Neural progenitor cell (in vitro differentiated cells): ENCODE results near the gene NHEJ1.

Experiments
- EZH2phosphoT487 ChIP-seq: fragments of 200-600 bp; sonication (generic); IDR thresholded peaks from 2 replicates; pipeline ENCODE4 v1.6.1; 2017; ENCODE audit warnings: antibody characterized with exemption
- TF ChIP-seq, protein P1 (sequence below): fragments of 200-600 bp; sonication (generic); IDR thresholded peaks from 2 replicates; pipeline ENCODE4 v1.5.1; 2017; ENCODE audit warnings: antibody characterized with exemption, mild to moderate bottlenecking

DNA sequence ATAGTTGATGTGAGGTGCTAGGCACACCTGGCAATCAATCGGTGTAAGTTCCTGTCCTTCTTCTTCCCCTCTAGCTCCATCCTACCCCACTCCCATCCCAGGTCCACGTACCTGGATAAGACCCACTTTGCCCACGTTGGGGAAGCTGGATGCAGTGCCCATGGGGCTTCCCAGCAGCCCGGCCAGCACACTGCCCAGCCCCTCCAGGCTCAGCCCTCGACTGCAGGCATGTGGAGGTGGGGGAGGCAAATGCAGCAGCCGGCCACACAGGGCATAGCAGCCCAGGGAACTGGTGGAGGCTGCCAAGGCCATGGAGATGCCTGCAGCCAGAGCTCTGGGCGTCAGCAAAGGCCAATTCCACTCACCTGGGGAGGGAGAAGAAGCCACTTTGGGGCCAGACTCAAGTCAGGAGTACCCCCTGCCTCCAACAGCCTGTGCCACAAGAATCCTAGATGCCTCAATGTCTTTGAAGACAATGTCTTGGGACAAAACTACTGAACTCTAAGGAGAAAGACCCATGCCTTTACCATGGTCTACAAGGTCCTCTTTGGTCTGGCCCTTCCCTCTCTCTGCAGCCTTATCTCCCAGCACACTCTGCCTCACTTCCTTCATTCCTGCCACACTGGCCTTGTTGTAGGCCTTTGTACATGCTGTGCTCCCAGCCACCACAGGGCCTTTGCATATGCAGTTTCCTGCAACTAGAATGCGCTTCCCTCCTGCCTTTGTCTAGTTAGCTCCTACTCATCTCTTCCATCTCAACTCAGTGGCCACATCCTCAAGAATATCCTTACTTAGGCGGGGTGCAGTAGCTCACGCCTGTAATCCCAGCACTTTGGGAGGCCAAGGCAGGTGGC lies 4.7 kb upstream of the NHEJ1 start:
- TF ChIP-seq, protein P1, sequence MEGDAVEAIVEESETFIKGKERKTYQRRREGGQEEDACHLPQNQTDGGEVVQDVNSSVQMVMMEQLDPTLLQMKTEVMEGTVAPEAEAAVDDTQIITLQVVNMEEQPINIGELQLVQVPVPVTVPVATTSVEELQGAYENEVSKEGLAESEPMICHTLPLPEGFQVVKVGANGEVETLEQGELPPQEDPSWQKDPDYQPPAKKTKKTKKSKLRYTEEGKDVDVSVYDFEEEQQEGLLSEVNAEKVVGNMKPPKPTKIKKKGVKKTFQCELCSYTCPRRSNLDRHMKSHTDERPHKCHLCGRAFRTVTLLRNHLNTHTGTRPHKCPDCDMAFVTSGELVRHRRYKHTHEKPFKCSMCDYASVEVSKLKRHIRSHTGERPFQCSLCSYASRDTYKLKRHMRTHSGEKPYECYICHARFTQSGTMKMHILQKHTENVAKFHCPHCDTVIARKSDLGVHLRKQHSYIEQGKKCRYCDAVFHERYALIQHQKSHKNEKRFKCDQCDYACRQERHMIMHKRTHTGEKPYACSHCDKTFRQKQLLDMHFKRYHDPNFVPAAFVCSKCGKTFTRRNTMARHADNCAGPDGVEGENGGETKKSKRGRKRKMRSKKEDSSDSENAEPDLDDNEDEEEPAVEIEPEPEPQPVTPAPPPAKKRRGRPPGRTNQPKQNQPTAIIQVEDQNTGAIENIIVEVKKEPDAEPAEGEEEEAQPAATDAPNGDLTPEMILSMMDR, result no peak
- no peak for TF ChIP-seq EZH2phosphoT487
